Astrocyte (in vitro differentiated cells and primary cell): ENCODE data around the gene ADARB2.

ENCODE experiments used
- EZH2 ChIP-seq: IDR thresholded peaks from 2 replicates; pipeline ENCODE4 v1.6.1; 2012; ENCODE audit warnings: mild to moderate bottlenecking, low read length, inconsistent platforms; ENCODE audit not compliant: insufficient read depth
- TF ChIP-seq, protein P1 (sequence below): IDR thresholded peaks from 2 replicates; pipeline ENCODE4 v1.5.1; 2011; ENCODE audit warnings: low read depth, mild to moderate bottlenecking, inconsistent platforms, low read length, moderate library complexity; ENCODE audit not compliant: insufficient read depth

DNA sequence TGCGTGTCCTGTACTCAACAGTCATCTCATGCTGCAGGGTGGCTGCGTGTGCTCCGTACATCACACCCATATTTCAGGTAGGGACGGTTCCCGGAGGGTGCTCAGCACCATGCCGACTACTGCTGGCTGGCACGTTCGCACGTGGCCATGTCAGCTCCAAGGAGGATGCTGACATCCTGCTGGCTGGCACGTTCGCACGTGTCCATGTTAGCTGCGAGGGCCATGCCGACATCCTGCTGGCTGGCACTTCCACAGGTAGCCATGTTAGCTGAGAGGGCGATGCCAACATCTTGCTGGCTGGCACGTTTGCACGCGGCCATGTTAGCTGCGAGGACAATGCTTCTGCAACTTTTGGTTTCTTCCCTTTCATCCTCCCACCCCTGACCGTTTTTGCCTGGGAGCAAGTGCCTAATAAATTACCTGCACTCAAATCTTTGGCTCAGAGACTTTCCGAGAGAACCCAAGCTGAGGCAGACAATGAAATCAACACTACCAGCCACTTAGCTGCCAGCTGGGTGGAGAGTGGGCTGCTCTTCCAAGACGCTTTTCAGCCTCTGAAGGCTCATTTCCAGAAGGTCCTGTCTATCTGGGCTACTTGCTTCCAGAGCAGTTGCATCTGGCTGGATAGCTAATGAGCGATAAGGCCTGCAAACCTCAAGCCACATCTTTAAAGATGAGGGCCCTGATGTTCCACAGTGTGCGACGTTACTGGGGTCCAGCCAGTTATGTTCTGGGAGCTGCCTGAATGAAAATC lies 576.6 kb downstream of the ADARB2 start:
- TF ChIP-seq, protein P1, sequence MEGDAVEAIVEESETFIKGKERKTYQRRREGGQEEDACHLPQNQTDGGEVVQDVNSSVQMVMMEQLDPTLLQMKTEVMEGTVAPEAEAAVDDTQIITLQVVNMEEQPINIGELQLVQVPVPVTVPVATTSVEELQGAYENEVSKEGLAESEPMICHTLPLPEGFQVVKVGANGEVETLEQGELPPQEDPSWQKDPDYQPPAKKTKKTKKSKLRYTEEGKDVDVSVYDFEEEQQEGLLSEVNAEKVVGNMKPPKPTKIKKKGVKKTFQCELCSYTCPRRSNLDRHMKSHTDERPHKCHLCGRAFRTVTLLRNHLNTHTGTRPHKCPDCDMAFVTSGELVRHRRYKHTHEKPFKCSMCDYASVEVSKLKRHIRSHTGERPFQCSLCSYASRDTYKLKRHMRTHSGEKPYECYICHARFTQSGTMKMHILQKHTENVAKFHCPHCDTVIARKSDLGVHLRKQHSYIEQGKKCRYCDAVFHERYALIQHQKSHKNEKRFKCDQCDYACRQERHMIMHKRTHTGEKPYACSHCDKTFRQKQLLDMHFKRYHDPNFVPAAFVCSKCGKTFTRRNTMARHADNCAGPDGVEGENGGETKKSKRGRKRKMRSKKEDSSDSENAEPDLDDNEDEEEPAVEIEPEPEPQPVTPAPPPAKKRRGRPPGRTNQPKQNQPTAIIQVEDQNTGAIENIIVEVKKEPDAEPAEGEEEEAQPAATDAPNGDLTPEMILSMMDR = no peak
- TF ChIP-seq EZH2 = no peak
